ENCODE results near the gene PIGBOS1.
"Not testable (repeated sequence)": the region's sequence is repeated elsewhere in the genome, so short reads cannot be mapped to it uniquely, and the experiment has no call there.

PIGBOS1 gene

DNA sequence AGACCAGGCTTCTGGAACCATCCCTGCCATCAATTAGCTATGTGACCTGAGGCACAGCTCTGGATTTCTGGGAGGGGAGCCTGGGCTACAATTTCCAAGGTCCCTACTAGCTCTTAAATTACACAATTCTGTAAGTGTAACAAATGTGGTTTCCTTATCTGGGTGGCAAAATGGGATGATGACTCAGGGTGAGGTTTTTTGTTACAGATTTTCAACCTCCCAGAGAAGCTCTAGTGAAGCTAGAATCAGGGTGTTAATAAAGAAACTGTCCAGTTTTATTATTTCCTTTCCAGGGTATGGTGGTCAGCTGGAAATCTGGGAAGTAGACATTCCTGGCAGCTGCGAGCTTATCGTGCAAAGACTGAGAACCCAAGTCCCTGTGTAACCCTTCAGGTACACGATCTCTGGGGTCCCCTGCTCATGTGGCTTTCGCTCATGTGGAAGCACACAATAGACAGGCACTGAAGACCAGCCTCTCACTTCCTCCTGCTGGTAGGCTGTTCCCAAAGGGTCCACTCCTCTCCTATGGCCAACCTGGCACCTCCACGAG, 36.6 kb downstream of the PIGBOS1 start:
- 84 to 87% methylated on average over 5 of the region's 5 CpGs for WGBS, 2 experiments
- Histone ChIP-seq H3K27ac (ENCODE audit: insufficient read depth, low read depth, low read length, poor library complexity, severe bottlenecking) (no peak overlapping the region), H3K4me3 (ENCODE audit: insufficient read depth, low read depth, low read length) (no peak overlapping the region), H3K4me1 (ENCODE audit: control insufficient read depth, insufficient read depth, low read length) (no peaks in the 10 kb centered on the region), H3K9me3 (ENCODE audit: control insufficient read depth, low read length) (no peaks in the 10 kb centered on the region), H3K36me3 (ENCODE audit: control insufficient read depth, insufficient read depth, low read length) (no peaks in the 10 kb centered on the region), H3K27me3 (ENCODE audit: control insufficient read depth, insufficient read depth, low read length, poor library complexity, severe bottlenecking) (no peaks in the 10 kb centered on the region)

DNA sequence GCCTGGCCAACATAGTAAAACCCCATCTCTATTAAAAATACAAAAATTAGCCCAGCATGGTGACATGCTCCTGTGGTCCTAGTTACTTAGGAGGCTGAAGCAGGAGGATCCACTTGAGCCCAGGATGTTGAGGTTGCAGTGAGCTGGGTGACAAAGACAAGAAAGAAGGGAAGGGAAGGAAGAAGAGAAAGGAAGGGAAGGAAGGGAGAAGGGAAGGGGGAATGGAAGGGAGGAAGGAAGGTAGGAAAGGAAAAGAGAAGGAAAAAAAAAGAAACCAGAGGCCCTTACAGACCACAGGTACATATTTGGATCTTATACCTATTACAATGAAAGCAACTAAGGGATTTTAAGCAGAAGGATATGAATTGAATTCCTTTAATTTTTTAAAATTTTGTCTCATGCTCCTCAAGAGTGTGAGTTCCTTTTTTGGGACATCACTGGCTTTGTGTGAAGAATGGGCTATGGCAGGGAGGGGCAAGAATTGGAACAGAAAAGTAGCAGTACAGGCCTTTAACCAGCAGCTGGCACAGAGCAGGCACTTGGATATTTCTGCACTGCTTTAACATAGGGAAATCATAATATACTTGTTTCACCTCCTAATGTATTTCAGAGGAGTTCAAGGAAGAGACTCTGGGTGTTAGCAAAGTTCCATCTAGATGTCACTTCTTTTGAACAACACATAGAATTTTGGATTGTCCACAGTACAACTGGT, 37.2 kb downstream of the PIGBOS1 start:
- no peaks in the 10 kb centered on the region for H3K27me3 ChIP-seq (ENCODE audit: control insufficient read depth, insufficient read depth, low read length, poor library complexity, severe bottlenecking)
- no peak overlapping the region for H3K4me3 ChIP-seq (ENCODE audit: insufficient read depth, low read depth, low read length)
- no peak overlapping the region for H3K27ac ChIP-seq (ENCODE audit: insufficient read depth, low read depth, low read length, poor library complexity, severe bottlenecking)
- no peaks in the 10 kb centered on the region for H3K36me3 ChIP-seq (ENCODE audit: control insufficient read depth, insufficient read depth, low read length)
- no peaks in the 10 kb centered on the region for H3K4me1 ChIP-seq (ENCODE audit: control insufficient read depth, insufficient read depth, low read length)
- H3K9me3 ChIP-seq (ENCODE audit: control insufficient read depth, low read length): no peaks in the 10 kb centered on the region

DNA sequence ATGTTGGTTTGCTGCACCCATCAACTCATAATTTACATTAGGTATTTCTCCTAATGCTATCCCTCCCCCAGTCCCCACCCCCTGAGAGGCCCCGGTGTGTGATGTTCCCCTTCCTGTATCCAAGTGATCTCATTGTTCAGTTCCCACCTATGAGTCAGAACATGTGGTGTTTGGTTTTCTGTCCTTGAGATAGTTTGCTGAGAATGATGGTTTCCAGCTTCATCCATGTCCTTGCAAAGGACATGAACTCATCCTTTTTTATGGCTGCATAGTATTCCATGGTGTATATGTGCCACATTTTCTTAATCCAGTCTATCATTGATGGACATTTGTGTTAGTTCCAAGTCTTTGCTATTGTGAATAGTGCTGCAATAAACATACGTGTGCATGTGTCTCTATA, 38.3 kb downstream of the PIGBOS1 start:
- not testable (repeated sequence) for H3K9me3 ChIP-seq (ENCODE audit: control insufficient read depth, low read length); H3K27ac ChIP-seq (ENCODE audit: insufficient read depth, low read depth, low read length, poor library complexity, severe bottlenecking); H3K4me1 ChIP-seq (ENCODE audit: control insufficient read depth, insufficient read depth, low read length); H3K36me3 ChIP-seq (ENCODE audit: control insufficient read depth, insufficient read depth, low read length); H3K4me3 ChIP-seq (ENCODE audit: insufficient read depth, low read depth, low read length); H3K27me3 ChIP-seq (ENCODE audit: control insufficient read depth, insufficient read depth, low read length, poor library complexity, severe bottlenecking)
- WGBS, 2 experiments: 88 to 95% methylated on average over 1 to 2 of the region's 2 CpGs

DNA sequence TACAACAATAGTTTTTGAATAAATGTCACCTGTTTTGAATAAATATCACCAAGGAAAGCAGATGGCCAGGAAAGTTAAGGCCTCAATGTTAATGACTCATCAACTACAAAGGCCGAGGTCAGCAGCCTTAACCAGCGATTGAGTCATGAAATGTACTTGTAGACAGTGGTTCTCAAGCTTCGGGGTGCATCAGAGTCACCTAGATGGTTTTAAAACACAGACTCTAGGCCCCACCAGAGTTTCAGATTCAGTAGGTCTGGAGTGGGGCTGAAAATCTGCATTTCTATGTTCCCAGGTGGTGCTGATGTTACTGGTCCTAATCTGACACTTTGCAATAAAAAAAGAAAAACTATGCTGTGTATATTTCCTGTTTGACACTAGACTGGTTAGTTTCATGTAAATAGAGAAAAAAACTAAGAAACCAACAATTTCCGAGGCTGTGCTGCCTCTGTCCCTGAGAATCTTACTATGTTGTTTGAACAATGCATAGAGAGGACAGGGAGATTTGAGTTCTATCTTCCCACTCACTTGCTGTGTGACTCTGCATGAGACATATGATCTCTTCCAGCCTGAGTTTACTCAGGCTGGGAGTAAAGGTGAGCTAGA, 39.1 kb downstream of the PIGBOS1 start:
- Histone ChIP-seq H3K27ac (ENCODE audit: insufficient read depth, low read depth, low read length, poor library complexity, severe bottlenecking) (no peak overlapping the region), H3K4me3 (ENCODE audit: insufficient read depth, low read depth, low read length) (no peak overlapping the region), H3K27me3 (ENCODE audit: control insufficient read depth, insufficient read depth, low read length, poor library complexity, severe bottlenecking) (no peaks in the 10 kb centered on the region), H3K9me3 (ENCODE audit: control insufficient read depth, low read length) (no peaks in the 10 kb centered on the region), H3K36me3 (ENCODE audit: control insufficient read depth, insufficient read depth, low read length) (no peaks in the 10 kb centered on the region), H3K4me1 (ENCODE audit: control insufficient read depth, insufficient read depth, low read length) (no peaks in the 10 kb centered on the region)
- 94 to 95% methylated on average over 4 of the region's 4 CpGs for WGBS, 2 experiments

DNA sequence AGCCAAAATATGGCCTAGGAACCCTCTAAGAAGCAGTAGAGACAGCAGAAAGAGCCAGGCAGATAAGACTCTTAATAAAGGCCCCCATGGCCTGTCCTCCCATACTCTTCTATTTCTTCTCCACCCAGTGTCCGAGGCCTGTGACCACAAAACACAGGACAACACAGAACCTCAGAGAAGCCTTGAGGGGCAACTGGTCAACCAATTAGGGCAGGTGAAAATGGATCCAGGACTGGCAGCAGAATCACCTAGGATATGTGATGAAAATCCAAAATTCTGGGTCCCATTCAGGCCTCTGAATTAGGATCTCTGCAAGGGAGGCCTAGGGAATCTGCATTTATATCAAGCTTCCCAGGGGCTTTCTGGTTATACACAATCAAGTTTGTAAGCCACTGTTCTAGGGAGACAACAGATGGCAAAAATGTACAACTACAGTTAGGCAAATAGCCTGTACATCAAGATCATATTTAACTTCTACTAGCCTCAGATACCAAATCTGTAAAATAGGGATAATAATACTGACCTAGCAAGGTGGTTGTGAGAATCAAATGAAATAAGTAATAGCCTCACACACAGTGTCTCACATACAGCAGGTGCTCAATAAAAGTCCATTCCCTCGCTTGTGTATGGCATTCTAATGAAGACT, 39.7 kb downstream of the PIGBOS1 start:
- H3K36me3 ChIP-seq (ENCODE audit: control insufficient read depth, insufficient read depth, low read length): no peaks in the 10 kb centered on the region
- no peak overlapping the region for H3K4me3 ChIP-seq (ENCODE audit: insufficient read depth, low read depth, low read length)
- 80 to 93% methylated on average over 1 to 2 of the region's 2 CpGs for WGBS, 2 experiments
- no peaks in the 10 kb centered on the region for H3K9me3 ChIP-seq (ENCODE audit: control insufficient read depth, low read length)
- no peaks in the 10 kb centered on the region for H3K27me3 ChIP-seq (ENCODE audit: control insufficient read depth, insufficient read depth, low read length, poor library complexity, severe bottlenecking)
- H3K27ac ChIP-seq (ENCODE audit: insufficient read depth, low read depth, low read length, poor library complexity, severe bottlenecking): no peak overlapping the region
- H3K4me1 ChIP-seq (ENCODE audit: control insufficient read depth, insufficient read depth, low read length): no peaks in the 10 kb centered on the region

DNA sequence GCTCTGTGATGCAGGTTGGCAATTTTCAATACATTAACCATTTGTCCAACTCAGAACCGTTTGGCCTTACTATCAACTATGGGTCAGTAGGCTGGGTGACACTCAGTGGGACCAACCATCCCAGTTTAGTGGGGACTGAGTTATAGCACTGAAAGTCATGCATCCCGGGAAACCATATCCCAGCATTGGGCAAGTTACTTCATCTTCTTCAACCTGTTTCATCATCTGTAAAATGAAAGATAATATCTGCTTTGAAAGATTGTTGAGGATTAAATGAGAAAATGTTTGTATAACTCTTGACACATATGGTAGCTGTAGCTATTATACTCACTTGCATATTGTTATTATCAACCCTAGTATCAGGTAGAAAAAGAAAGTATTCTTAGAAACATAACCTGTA, 41.2 kb downstream of the PIGBOS1 start:
- 91 to 92% methylated on average over 2 of the region's 2 CpGs for WGBS, 2 experiments
- H3K27me3 ChIP-seq (ENCODE audit: control insufficient read depth, insufficient read depth, low read length, poor library complexity, severe bottlenecking): no peaks in the 10 kb centered on the region
- H3K9me3 ChIP-seq (ENCODE audit: control insufficient read depth, low read length): no peaks in the 10 kb centered on the region
- no peaks in the 10 kb centered on the region for H3K36me3 ChIP-seq (ENCODE audit: control insufficient read depth, insufficient read depth, low read length)
- no peak overlapping the region for H3K4me3 ChIP-seq (ENCODE audit: insufficient read depth, low read depth, low read length)
- no peaks in the 10 kb centered on the region for H3K4me1 ChIP-seq (ENCODE audit: control insufficient read depth, insufficient read depth, low read length)
- no peak overlapping the region for H3K27ac ChIP-seq (ENCODE audit: insufficient read depth, low read depth, low read length, poor library complexity, severe bottlenecking)

DNA sequence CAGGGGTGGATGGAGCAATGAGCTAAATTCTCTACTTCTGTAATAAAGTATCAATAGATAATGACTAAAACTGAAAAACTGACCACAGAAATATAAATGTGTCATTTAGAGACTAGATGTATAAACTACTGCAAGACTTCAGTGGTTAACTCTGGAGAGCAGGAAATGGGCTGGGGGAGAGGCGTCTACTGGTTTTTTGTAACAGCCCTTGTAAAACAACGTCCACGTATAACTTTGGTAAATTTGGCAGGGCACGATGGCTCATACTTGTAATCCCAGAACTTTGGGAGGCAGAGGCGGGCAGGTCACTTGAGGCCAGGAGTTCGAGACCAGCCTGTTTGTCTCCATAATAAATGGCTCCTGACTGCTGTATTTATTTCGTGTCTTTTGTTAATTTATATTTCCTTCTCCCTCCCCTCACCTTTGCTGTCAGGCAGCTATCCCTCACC, 41.8 kb downstream of the PIGBOS1 start:
- 92 to 94% methylated on average over 7 of the region's 7 CpGs for WGBS, 2 experiments
- Histone ChIP-seq H3K27ac (ENCODE audit: insufficient read depth, low read depth, low read length, poor library complexity, severe bottlenecking) (no peak overlapping the region), H3K4me1 (ENCODE audit: control insufficient read depth, insufficient read depth, low read length) (no peaks in the 10 kb centered on the region), H3K9me3 (ENCODE audit: control insufficient read depth, low read length) (no peaks in the 10 kb centered on the region), H3K27me3 (ENCODE audit: control insufficient read depth, insufficient read depth, low read length, poor library complexity, severe bottlenecking) (no peaks in the 10 kb centered on the region), H3K36me3 (ENCODE audit: control insufficient read depth, insufficient read depth, low read length) (no peaks in the 10 kb centered on the region), H3K4me3 (ENCODE audit: insufficient read depth, low read depth, low read length) (no peak overlapping the region)

DNA sequence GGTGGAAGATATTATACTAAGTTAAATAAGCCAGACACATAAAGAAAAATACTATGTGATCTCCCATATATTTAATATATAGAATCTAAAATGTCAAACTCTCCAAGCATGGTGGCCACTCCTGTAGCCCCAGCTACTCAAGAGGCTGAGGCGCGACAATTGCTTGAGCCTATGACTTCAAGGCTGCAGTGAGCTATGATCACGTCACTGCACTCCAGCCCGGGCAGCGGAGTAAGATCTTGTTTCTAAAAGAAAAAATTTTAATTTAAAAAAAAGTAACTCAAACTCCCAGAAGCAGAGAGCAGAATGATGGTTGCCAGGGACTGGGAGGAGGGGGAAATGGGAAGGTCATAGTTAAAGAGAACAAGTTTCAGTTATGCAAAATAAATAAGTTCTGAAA, 42.6 kb downstream of the PIGBOS1 start:
- Histone ChIP-seq H3K36me3 (ENCODE audit: control insufficient read depth, insufficient read depth, low read length) (no peaks in the 10 kb centered on the region), H3K9me3 (ENCODE audit: control insufficient read depth, low read length) (no peaks in the 10 kb centered on the region), H3K4me1 (ENCODE audit: control insufficient read depth, insufficient read depth, low read length) (no peaks in the 10 kb centered on the region), H3K27me3 (ENCODE audit: control insufficient read depth, insufficient read depth, low read length, poor library complexity, severe bottlenecking) (no peaks in the 10 kb centered on the region), H3K27ac (ENCODE audit: insufficient read depth, low read depth, low read length, poor library complexity, severe bottlenecking) (no peak overlapping the region), H3K4me3 (ENCODE audit: insufficient read depth, low read depth, low read length) (no peak overlapping the region)
- WGBS, 2 experiments: 98 to 99% methylated on average over 5 of the region's 5 CpGs

DNA sequence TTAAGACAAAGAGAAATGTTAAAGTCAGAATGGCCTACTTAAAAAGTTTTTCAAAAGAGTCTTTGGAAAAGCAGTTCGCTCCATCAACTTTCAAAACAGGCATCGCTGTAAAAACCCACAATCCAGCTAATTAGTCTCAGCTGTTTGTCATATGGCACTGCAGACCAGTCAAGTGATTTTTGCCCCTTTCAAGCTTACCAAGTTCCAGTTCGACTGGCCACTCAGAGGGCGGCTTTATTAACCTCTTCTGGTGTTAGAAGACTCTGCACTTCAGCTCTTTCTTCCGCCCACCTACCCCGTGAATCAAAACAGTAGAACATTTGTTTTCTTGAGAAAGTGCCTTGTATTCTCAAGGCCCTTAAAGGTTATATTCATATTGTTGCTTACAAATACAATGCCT, 48.6 kb downstream of the PIGBOS1 start:
- Histone ChIP-seq H3K4me1 (ENCODE audit: control insufficient read depth, insufficient read depth, low read length) (no peaks in the 10 kb centered on the region), H3K36me3 (ENCODE audit: control insufficient read depth, insufficient read depth, low read length) (no peaks in the 10 kb centered on the region), H3K27me3 (ENCODE audit: control insufficient read depth, insufficient read depth, low read length, poor library complexity, severe bottlenecking) (no peaks in the 10 kb centered on the region), H3K27ac (ENCODE audit: insufficient read depth, low read depth, low read length, poor library complexity, severe bottlenecking) (no peak overlapping the region), H3K9me3 (ENCODE audit: control insufficient read depth, low read length) (no peaks in the 10 kb centered on the region), H3K4me3 (ENCODE audit: insufficient read depth, low read depth, low read length) (no peak overlapping the region)
- 92 to 95% methylated on average over 5 to 6 of the region's 6 CpGs for WGBS, 2 experiments

DNA sequence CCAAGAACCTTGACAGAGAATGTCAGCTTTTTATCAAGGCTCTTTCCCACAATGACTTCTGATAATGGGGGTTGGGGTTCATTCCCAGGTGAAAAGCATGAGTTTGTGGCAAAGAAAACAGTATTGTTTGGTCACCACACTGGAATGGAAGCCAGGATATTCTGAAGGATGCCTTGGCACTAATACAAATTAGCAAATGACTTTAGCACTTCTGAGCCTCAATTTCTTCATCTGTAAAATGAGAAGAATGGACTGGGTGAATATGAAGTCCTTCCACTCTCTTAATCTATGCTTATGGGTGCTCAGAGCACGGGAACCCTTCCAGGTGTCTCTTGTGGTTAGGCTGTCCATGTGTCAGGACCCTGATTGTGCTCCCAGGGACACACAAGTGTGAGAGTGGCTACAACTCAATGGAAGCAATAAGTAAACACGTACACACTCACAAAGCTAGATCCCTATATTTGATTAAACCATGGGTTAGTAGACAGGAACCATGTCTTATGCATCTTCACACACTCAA, 50.7 kb downstream of the PIGBOS1 start:
- 93 to 100% methylated on average over 2 of the region's 2 CpGs for WGBS, 2 experiments
- Histone ChIP-seq H3K27ac (ENCODE audit: insufficient read depth, low read depth, low read length, poor library complexity, severe bottlenecking) (no peak overlapping the region), H3K9me3 (ENCODE audit: control insufficient read depth, low read length) (no peaks in the 10 kb centered on the region)

More for the DNA sequence above, 50.7 kb downstream of the PIGBOS1 start:
- no peaks in the 10 kb centered on the region for H3K36me3 ChIP-seq (ENCODE audit: control insufficient read depth, insufficient read depth, low read length)
- H3K4me3 ChIP-seq (ENCODE audit: insufficient read depth, low read depth, low read length): no peak overlapping the region
- no peaks in the 10 kb centered on the region for H3K4me1 ChIP-seq (ENCODE audit: control insufficient read depth, insufficient read depth, low read length)
- no peaks in the 10 kb centered on the region for H3K27me3 ChIP-seq (ENCODE audit: control insufficient read depth, insufficient read depth, low read length, poor library complexity, severe bottlenecking)
